K562 (cell line): Measurements from ENCODE around the gene GRIA3.

Experiments used
- CEBPB ChIP-seq: fragments of 450-650 bp; IDR thresholded peaks from 2 replicates; pipeline ENCODE4 v1.6.1; 2016; ENCODE audit warnings: missing genetic modification characterization, missing compliant biosample characterization
- L3MBTL2 ChIP-seq: fragments of 450-650 bp; IDR thresholded peaks from 2 replicates; pipeline ENCODE4 v1.6.1; 2016; ENCODE audit warnings: mild to moderate bottlenecking, moderate library complexity
- MEF2D ChIP-seq: conservative IDR thresholded peaks from 2 replicates; pipeline ENCODE4 v1.6.1; 2016; ENCODE audit warnings: low read depth, missing genetic modification characterization, missing compliant biosample characterization
- POLR2A ChIP-seq: fragments of 450-650 bp; conservative IDR thresholded peaks from 2 replicates; pipeline ENCODE4 v1.6.1; 2016
- RAD21 ChIP-seq, 2 experiments: fragments of 250-450 bp in 1 of 2; fragments of 450-650 bp in 1 of 2; sonication (Bioruptor Pico) in 1 of 2; formaldehyde crosslinking in 1 of 2; IDR thresholded peaks in 1 of 2; conservative IDR thresholded peaks in 1 of 2; 2 replicates each; pipeline versions ENCODE4 v1.4.0 to v1.8.0; 2020 to 2022; ENCODE audit warnings: mild to moderate bottlenecking in 2 of 2, moderate library complexity in 1 of 2
- STAG1 ChIP-seq: sonication (generic); formaldehyde crosslinking; IDR thresholded peaks from 2 replicates; pipeline ENCODE4 v1.5.0; 2020; ENCODE audit warnings: missing genetic modification reagents, borderline replicate concordance
- ZNF639 ChIP-seq, 2 experiments: fragments of 200-800 bp in 1 of 2; sonication (Bioruptor generic) in 1 of 2; sonication (generic) in 1 of 2; formaldehyde crosslinking in 1 of 2; IDR thresholded peaks in 1 of 2; conservative IDR thresholded peaks in 1 of 2; 2 replicates each; pipeline versions ENCODE4 v1.5.0 to v1.6.1; 2016 to 2020; ENCODE audit warnings: missing compliant biosample characterization in 1 of 2, missing genetic modification characterization in 1 of 2, missing genetic modification reagents in 1 of 2
- TF ChIP-seq, protein P1 (sequence below), 3 experiments: IDR thresholded peaks in 2 of 3; conservative IDR thresholded peaks in 1 of 3; 2 replicates each; pipeline ENCODE4 v1.5.1; 2011 to 2012; ENCODE audit warnings: low read length in 3 of 3, mild to moderate bottlenecking in 3 of 3, control low read depth in 2 of 3, improper control_type of control experiment in 1 of 3, inconsistent platforms in 1 of 3, low read depth in 1 of 3, mixed read lengths in 1 of 3, moderate library complexity in 1 of 3; ENCODE audit not compliant: insufficient read depth in 2 of 3

GRCh38 chrX:123223409-123223808, 39.3 kb downstream of the GRIA3 start:
- TF ChIP-seq STAG1 (CRISPR knock-in tag) (no peak), MEF2D (no peak), RAD21 (CRISPR knock-in tag; conservative IDR thresholded peaks at IDR 0.05 in 1 of 2, IDR thresholded peaks at IDR 0.05 in 1 of 2) (no peak), ZNF639 (CRISPR knock-in tag; conservative IDR thresholded peaks at IDR 0.05 in 1 of 2, IDR thresholded peaks at IDR 0.05 in 1 of 2) (no peak), POLR2A (no peak), CEBPB (tag) (no peak), L3MBTL2 (no peak)
- TF ChIP-seq, protein P1, sequence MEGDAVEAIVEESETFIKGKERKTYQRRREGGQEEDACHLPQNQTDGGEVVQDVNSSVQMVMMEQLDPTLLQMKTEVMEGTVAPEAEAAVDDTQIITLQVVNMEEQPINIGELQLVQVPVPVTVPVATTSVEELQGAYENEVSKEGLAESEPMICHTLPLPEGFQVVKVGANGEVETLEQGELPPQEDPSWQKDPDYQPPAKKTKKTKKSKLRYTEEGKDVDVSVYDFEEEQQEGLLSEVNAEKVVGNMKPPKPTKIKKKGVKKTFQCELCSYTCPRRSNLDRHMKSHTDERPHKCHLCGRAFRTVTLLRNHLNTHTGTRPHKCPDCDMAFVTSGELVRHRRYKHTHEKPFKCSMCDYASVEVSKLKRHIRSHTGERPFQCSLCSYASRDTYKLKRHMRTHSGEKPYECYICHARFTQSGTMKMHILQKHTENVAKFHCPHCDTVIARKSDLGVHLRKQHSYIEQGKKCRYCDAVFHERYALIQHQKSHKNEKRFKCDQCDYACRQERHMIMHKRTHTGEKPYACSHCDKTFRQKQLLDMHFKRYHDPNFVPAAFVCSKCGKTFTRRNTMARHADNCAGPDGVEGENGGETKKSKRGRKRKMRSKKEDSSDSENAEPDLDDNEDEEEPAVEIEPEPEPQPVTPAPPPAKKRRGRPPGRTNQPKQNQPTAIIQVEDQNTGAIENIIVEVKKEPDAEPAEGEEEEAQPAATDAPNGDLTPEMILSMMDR (IDR thresholded peaks at IDR 0.05 in 2 of 3, conservative IDR thresholded peaks at IDR 0.05 in 1 of 3; ENCODE audit: insufficient read depth in 2 of 3, low read depth in 1 of 3, low read length in 3 of 3) = no peak
